ENCODE measurements around the gene CYP4V2.

The CYP4V2 gene

DNA sequence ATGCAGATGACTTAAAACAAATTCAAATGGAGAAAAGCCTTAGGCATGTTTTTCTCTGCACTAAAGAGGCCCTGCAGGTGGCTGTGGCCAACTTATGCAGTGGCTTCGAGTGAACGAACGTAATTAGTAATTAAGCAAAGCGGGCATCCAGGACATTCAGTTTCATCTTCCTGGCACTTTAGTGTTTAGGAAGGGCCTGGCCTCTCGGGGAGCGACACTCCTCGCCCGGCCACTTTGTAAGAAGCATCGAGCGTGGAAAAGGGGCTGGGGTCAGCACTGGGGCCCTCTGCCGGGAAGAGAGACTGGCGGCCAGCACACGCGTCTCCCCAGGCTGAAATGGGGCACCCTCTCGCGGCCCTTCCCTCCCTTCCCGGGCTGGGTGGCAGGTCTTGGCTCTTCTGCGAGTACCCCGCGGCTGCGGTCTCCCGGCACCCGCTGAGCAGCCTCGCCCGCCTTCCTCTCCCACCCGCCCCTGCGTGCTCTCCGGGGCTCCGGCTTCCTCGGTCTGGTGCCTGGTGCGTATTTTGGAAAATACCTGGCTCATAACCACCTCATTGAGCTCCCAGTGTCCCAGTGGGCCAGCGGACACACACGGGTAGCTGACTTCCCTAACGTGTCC lies 677 bp upstream of the CYP4V2 start:
- DNase-seq: no peak

DNA sequence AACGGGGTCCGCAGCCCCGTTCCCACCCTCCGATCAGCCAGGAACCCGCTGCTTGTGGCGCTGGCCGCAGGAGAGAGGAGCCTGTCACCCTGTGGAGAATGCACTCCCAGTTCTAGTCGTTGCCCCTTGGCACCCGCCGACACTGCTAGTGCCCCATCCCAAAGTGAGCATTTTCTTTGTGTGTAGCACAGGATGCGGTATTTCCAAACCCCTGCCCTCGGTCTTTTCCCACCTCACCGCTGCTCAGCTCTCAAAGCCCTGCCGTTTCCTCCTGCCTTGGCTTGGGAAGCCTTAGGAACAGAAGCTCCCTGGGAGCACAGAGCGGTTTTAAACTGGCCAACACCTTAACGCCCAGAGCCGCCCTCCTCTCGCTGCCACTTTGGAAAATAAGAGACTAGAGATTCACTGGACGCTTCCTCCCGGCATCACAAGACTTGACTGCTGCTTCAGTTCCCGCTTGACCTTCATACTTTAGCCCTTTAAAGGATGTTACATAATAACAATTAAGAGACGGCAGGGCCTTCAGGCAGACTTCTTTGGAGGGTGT lies 772 bp downstream of the CYP4V2 start:
- DNase-seq: no peak

- no peak for DNase-seq
Measured at GRCh38 chr4:186193851-186194250, 2.5 kb downstream of the CYP4V2 start.

DNA sequence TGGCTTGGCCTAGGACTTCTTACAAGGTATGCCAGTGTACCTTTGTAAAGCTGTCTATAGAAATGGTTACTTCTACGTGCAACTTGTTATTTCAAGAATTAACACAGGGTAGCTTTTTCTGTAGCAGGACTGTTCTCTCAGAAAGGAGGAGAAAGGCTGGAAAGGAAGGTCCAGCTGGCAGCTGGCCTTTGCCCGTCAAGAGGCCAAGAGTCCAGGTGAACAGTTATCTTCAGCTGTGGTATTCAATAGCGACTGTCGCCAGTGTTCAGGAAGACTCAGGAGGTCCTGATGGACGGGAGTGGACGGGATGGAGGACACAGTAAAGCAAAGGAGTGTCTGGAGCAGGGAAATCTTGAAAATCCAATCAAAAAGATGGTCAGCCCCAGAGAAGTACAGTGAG lies 4.7 kb downstream of the CYP4V2 start:
- DNase-seq: no peak

DNA sequence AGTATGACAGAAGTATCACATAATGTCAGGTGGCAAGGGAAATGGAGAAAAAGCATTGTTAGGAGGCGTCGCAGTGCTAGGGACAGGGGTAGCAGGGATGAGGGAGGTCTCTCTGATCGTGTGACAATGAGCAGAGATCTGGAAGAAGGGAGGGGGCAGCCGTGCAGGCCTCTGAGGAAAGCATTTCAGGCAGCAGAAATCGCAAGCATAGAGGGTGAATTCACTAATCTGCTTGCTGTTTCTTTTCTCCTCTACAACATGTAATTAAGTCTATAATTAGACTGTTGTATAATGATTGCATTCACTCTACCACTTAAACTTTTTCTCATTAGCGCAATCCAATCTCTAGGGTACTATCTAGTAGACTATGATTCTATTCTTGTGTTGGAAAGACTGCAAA lies 9.1 kb downstream of the CYP4V2 start:
- no peak for DNase-seq

- DNase-seq: no peak
Measured at GRCh38 chr4:186201010-186201409, 9.6 kb downstream of the CYP4V2 start.

DNA sequence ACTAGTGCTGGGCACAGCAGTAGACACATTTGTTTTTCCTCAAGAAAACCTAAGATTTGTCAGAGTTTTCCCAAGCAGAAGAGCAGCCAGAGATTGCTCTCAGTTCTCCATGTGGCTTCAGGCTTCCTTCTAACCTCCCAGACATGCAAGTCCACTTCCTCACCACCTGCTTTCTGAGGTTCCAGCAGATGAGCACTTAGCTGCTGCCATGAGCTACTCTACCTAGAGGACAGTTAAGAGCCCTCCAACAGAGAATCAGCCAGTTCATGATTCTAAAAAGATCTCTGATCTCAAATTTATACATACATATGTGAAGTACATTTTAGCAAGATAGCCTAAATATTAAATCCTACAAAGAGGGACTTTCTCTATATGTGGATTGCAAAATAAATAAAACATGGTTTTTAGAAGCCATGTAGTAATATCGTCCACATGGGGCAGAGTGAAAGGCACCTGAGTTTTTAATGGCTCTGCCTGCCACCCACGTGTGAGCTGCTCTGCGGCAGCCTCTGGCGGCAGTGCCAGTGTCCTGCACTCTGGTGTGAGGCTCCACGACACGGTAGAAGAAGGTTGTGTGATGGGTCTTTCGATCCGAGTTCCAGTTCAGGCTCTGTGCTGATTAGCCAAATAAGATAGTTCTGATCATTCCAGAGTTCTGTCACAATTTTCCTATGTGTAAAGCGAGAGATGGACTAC lies 10.3 kb downstream of the CYP4V2 start:
- no peak for DNase-seq

DNA sequence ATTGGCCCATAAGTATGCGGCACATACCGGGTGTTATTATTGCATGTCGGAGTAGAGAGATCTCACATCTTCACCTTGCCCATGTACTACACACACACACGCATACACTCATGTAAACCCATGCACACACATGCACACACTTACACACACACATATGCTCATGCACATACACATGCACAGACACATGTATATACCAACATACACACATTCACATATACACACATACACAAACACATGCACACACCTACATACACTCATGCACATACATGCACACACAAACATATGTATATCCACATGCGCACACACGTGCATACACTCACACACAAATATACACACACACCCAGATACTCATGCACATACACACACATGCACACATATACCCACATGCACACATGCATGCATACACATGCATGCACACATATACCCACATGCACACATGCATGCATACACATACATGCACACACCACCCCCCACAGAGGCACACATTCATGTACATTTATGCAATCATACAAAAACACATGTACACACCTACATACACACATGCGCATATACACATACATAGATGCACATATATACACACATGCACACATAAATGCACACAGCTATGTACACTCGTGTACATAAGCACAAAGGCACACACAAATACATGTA lies 11.2 kb downstream of the CYP4V2 start:
- no peak for DNase-seq

- DNase-seq: no peak
Measured at GRCh38 chr4:186203406-186203805, 12.0 kb downstream of the CYP4V2 start.

GRCh38 chr4:186204103-186204559 lies 12.8 kb downstream of the CYP4V2 start:
- no peak for DNase-seq

GRCh38 chr4:186204686-186205085 lies 13.3 kb downstream of the CYP4V2 start:
- DNase-seq: no peak

DNA sequence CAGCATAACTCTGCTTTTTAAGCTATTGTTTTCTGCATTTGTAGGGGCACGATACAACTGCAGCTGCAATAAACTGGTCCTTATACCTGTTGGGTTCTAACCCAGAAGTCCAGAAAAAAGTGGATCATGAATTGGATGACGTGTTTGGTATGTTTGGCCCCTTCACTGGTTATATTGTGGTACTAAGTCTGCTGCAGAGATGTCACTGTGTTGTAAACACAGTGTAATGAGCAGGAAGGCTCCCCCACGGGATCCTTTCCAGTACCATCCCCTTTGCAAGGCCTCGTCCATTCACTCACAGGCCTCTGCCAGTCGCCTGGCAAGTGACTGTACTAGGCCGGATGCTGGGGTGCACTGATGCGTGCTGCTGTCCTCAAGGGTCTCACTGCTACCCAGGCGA lies 13.8 kb downstream of the CYP4V2 start:
- no peak for DNase-seq

DNA sequence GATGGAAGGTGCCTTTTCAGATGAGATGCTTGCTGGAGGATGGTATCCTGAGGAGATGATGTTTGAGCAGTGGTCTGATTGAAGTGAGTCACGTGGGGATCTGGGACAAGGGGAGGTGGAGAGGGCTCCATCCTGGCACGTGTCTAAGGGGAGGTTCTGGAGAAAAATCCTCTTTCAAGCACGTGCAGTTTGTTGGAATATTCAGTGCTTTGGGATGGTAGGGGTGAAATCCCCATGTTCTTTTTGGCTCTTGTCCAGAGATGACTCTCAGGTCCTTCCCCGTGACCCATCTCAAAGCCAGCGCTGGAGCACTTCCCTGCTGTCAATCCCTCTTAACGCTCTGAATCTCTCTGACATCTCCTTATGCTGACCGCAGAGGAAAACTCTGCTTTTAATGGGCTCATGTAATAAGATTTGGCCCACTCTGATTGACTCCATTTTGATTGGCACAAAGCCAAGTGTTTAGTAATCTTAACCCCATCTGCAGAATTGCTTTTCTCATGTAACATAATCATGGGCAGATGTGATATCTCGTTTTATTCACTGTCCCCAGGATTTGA lies 25.2 kb downstream of the CYP4V2 start:
- DNase-seq: no peak

DNA sequence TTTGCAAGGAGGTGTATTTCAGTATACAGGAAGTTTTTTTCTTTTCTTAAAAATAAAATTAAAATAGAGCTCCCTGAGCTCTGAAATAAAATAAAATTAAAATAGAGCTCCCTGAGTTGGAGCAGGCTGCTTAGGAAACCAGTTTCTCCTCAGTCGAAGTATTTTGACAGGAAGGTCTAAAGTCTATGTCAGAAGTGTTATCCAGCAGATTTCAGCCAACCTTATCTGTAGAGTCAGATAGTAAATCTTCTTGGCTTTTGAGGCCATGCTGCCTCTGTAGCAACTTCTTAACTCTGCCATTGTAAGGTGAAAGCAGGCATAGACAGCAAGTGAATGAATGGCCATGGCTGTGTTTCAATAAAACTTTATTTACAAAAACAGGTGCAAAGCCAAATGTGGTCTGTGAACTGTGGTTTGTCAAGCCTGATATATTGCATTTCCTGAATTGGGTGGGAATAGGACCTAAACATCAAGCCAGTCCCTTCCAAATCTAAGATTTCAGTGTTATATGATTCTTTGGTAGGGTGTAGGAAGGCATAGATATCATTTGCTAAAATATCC lies 26.4 kb downstream of the CYP4V2 start:
- DNase-seq: no peak

DNA sequence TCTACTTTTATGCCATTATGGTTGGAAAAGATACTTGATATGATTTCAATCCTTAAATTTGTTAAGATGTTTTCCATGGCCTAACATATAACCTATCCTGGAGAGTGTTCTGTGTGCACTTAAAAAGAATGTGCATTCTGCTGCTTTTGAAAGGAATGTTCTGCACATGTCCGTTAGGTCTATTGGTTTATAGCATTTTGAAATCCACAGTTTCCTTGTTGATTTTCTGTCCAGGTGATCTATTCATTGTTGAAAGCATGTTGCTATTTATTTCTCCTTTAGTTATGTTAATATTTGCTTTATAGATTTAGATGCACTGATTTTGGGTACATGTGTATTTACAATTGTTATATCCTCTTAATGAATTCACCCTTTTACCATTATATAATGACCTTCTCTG lies 30.3 kb downstream of the CYP4V2 start:
- DNase-seq: no peak

DNA sequence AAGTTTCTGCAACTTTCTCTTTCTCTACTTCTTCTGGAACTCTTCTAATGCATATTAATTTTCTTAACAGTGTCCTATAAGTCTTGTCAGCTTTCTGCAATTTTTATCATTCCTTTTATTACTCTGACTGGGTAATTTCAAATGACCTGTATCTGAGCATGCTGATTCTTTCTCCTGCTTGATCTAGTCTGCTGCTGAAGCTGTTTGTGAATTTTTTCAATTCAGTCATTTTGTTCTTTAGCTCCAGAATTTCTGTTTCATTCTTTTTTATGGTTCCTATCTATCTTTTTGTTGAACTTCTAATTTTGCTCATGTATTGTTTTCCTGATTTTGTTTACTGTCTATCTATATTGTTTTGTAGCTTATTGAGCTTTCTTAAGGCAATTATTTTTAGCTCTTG lies 34.5 kb downstream of the CYP4V2 start:
- no peak for DNase-seq

DNA sequence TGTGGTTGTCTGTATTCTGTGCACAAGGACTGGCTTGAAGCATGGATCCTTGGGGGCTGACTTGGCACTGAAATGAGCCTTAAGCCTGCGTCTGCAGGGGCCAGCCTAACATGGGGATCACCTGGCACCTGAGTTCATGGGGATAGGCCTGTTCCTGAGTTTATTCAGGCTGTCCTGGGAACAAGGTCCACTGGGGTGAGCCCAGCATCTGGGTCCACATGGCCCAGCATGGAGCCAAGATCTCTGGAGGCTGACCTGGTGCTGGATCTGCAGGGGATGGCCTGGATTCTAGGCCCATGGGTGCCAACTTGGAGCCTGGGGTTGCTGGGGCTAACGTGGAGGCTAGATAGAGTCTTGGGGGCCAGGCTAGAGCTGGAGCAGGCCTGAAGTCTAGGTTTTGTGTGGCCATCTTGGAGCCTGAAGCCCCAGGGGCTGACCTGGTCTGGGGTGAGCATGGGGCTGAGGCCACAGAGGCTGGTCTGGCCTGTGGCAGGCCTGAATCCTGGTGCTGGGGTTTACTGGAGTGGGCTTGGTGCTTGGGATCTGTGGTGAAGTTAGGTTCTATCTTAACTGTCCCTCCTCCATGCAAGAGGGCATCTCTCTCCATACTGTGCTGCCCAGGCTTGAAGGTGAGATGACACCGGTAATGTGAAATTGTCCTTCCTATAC lies 35.3 kb downstream of the CYP4V2 start:
- DNase-seq: no peak

DNA sequence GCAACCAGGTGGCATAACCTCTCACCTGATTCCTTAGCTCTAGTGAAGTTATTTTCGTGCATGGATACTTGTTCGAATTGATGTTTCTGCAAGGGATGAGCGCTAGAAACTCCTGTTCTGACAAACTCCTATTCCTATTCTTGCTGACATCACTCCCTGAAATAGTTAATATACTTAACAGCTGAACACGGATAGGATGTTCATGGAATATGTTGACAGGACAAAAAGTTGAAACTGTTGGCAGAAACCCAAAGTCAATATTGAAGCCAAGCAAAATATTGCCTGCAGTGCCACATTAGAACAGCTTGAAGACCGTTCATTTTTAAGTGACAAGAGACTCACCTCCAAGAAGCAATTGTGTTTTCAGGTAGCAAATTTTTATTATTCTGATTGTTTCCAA lies 35.9 kb downstream of the CYP4V2 start, which contains the start of gene KLKB1:
KLKB1 (plus strand) TSS at position 287 of the 400 bp plus-strand sequence. CDS start 689 bp downstream, outside the sequence.
- no peak for DNase-seq

- DNase-seq: no peak
Measured at GRCh38 chr4:186227744-186228513, 36.6 kb downstream of the CYP4V2 start.

- DNase-seq: no peak
Measured at GRCh38 chr4:186228514-186228894, 37.1 kb downstream of the CYP4V2 start.

DNA sequence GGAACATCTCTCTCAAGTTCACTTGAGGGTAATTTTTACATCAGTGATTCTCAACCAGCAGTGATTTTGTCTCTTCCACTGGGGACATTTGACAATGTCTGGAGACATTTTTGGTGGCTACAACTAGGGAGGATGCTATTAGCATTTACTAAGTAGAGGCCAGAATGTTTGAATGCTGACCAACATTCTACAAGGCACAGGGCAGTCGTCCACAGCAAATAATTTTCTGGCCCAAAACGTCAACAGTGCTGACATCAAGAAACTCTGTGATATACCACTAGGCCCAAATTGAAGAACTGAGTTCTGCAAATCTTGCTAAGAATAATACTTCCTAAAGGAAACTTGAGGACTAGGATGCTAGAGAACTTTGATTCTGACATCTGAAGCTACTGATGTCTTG lies 43.0 kb downstream of the CYP4V2 start:
- no peak for DNase-seq

DNA sequence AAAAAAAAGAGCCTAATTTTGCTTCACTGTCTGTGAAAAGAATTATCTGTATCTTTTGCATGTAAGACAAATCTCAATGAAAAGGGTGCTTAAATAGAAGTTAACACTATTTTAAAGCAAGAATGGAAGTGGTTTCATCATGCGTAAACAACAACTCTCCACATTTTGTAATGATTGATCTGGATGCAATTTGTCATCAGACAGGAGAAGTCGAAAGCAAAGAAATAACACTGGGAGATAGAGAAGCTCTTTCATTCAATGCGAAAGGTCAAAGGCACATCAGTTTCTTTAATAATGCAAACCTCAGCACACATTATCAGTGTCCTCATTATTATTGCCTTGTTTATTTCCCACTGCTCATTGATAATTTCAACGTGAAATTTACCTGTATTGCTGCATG lies 44.8 kb downstream of the CYP4V2 start:
- DNase-seq: no peak
